ENCODE data around the gene LRRC58.
"Not testable (repeated sequence)": the region's sequence is repeated elsewhere in the genome, so short reads cannot be mapped to it uniquely, and the experiment has no call there.

Gene LRRC58

DNA sequence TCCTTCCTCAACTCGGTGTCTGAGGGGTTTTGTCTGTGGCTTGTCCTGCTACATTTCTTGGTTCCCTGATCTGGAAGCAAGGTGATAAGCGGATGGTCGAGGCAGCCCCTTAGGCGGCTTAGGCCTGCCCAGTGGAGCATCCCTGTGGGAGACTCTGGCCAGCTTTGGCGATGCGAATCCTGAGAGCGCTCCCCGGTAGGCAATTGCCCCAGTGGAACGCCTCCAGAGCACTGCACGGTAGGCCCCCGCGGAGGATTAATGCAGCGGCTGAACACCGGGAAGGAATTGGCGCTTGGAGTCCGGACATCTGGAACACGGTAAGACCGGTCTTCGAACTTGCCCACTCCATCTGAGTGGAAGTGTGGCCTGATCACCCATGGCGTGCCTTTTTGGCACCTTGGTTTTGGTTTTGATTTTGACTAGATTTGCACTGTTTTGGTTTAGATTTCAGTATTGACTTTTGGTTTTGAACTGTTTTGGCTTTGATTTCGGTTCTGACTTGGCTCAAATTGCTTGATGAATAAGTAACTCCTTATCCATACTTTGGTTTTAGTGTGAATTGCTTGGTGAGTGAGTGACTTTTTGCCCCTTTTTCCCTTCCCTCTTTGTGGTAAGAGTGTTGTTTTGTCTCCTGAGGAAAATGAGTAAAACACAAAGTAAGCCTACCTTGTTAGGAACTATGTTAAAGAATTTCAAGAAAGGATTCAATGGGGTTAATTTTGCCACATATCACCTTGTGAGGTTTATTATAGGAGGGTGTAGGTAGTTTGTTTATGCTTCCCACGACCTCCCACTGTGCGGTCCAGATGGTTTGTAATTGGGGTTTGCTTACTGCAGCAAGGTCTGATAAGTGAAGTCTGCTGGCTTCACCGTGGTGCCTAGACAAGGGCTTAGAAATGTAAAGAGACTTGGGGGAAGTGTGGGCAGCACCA lies 37.0 kb downstream of the LRRC58 start:
- no peaks in the 10 kb centered on the region for H3K4me1 Mint-ChIP-seq

DNA sequence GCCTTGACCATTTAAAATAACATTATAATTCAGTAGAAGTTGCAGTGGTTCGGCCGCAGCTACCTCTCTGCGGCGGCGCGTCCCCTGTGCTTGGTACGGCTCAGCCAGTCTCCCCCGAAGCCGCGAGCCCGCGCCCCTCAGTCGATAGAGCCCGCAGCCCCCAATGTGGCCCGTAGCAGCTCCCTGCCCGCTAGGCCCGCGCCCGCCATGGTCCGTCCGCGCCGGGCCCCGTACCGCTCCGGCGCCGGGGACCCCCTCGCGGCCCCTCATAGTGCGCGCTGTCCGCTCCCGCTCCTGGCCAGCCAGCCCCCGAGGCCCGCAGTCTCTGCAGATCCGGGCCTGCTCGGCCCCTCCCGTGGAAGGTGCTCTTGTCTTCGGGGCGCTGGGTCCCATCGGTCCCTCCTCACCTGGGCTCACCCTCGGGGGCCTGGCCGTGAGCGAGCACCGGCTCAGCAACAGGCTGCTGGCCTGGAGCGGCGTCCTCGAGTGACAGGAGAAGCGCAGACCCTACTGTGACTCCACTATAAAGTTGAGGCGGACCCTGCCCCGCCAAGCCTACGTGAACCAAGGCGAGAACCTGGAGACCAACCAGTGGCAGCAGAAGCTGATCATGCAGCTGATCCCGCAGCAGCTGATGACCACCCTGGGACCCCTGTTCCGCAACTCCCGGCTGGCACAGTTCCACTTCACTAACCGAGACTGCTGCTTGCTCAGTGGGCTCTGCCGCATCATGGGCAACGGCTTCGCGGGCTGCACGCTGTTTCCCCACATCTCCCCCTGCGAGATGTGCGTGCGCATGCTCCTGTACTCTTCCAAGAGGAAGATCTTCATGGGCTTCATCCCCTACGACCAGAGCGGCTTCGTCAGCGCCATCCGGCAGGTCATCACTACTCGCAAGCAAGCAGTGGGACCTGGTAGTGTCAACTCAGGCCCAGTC lies 42.4 kb downstream of the LRRC58 start:
- Mint-ChIP-seq H3K4me3 (no peak overlapping the region), H3K27me3 (peaks cover 22% of the 10 kb centered on the region), H3K27ac (no peak overlapping the region), H3K9me3 (no peaks in the 10 kb centered on the region), H3K36me3 (no peaks in the 10 kb centered on the region), H3K4me1 (no peaks in the 10 kb centered on the region)
- no peak for DNase-seq
- CTCF ChIA-PET: no interaction called here

More for the DNA sequence above, 37.0 kb downstream of the LRRC58 start:
- DNase-seq: no peak
- Mint-ChIP-seq H3K36me3 (peaks cover 18% of the 10 kb centered on the region), H3K27me3 (peaks cover 11% of the 10 kb centered on the region), H3K9me3 (peaks cover 20% of the 10 kb centered on the region), H3K4me3 (no peak overlapping the region), H3K27ac (peak overlapping the region; percentile 34)
- CTCF ChIA-PET: no interaction called here

DNA sequence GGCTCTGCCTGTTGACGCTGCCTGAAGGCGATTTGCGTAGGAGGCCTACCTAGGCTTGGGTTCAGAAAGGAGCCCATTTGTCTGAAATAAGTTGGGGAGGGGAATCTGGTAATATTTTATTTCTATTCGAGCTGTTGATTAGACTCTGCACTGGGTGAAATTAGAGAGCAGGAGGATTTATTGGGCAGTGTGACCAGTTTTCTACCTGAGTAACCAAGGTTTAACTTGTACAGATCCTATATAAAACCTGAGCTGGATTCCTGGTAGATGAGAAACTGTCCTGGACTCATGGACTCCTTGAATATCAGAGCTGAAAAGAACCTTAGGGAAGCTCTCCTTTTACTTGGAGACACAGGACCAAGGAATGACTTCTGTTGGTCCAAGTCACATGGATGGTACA lies 44.5 kb downstream of the LRRC58 start:
- Mint-ChIP-seq H3K4me1 (no peaks in the 10 kb centered on the region), H3K27ac (no peak overlapping the region), H3K4me3 (no peak overlapping the region), H3K36me3 (no peaks in the 10 kb centered on the region), H3K27me3 (peaks cover 27% of the 10 kb centered on the region), H3K9me3 (no peaks in the 10 kb centered on the region)
- CTCF ChIA-PET: interaction anchor here (1.0 kb wide), 1 partner anchor 102 kb away, joined by 3 read pairs; no protein-coding TSS in a partner anchor
- DNase-seq: no peak

DNA sequence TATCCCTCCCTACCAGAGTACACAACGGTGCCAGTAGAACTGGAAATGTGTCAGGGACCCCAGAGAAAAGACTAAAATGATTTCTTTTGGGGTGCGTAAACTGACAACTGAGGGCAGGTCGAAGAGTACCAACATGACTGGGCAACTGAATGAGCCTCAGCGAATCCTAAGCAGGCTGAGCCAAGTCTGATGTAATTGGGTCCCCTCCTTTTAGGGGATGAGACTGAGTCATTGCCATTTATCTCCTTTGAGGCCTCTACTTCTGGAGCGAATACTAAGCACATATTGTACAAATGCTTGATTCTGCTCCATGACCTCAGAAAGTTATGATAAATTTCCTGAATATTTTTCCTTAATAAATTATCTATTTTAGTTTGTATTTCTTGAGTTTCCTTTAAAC lies 46.8 kb downstream of the LRRC58 start:
- H3K4me1 Mint-ChIP-seq: no peaks in the 10 kb centered on the region
- no peaks in the 10 kb centered on the region for H3K9me3 Mint-ChIP-seq
- H3K27me3 Mint-ChIP-seq: peaks cover 19% of the 10 kb centered on the region
- no peak overlapping the region for H3K4me3 Mint-ChIP-seq
- H3K36me3 Mint-ChIP-seq: no peaks in the 10 kb centered on the region
- no peak overlapping the region for H3K27ac Mint-ChIP-seq
- DNase-seq: no peak
- CTCF ChIA-PET: no interaction called here

DNA sequence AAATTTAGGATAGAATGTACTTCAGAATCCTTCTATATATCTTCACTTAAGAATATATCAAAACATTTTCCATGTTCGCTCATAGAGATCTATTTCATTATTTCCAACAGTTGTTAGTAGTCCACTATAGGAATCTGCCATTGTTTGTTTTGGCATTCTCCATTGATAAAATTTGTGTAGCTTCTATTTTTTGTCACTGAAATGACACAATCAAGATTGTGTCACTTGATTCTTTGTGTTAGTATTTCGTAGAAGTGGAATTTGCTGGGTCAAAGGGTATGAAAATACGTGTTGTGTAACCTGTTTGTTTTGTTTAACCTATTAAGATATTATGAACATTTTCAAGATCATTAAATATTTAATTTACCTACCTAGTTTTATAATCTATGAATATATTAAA lies 48.2 kb downstream of the LRRC58 start:
- peaks cover 13% of the 10 kb centered on the region for H3K27me3 Mint-ChIP-seq

DNA sequence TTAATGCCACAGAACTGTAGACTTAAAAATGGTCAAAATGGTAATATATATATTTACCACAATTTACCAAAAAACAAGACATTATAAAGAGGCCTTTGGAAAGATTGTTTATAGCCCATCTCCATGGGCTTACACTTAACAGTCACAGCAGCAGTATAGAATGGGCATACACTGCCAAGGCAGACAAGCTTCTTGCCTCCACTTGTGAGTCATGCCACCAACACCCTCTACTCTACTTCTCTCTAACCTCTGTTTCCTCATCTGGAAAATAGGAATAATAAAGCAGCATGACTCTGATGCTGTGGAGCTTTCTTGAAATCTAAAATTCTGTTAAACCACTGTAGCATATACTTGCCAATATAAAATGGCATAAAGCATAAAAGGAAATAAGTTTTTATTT lies 49.8 kb downstream of the LRRC58 start:
- Mint-ChIP-seq H3K36me3 (no peaks in the 10 kb centered on the region), H3K27ac (no peak overlapping the region), H3K4me1 (no peaks in the 10 kb centered on the region), H3K4me3 (no peak overlapping the region), H3K9me3 (no peaks in the 10 kb centered on the region), H3K27me3 (peaks cover 15% of the 10 kb centered on the region)
- CTCF ChIA-PET: interaction anchor here (2.1 kb wide), 1 partner anchor 118 kb away, joined by 5 read pairs; no protein-coding TSS in a partner anchor
- no peak for DNase-seq

More for the DNA sequence above, 48.2 kb downstream of the LRRC58 start:
- no peak for DNase-seq
- H3K4me1 Mint-ChIP-seq: no peaks in the 10 kb centered on the region
- H3K36me3 Mint-ChIP-seq: no peaks in the 10 kb centered on the region
- CTCF ChIA-PET: interaction anchor here (0.7 to 2.1 kb wide), 2 partner anchors 107 to 116 kb away, joined by 3 to 5 read pairs; no protein-coding TSS in a partner anchor
- H3K4me3 Mint-ChIP-seq: no peak overlapping the region
- no peaks in the 10 kb centered on the region for H3K9me3 Mint-ChIP-seq
- no peak overlapping the region for H3K27ac Mint-ChIP-seq

DNA sequence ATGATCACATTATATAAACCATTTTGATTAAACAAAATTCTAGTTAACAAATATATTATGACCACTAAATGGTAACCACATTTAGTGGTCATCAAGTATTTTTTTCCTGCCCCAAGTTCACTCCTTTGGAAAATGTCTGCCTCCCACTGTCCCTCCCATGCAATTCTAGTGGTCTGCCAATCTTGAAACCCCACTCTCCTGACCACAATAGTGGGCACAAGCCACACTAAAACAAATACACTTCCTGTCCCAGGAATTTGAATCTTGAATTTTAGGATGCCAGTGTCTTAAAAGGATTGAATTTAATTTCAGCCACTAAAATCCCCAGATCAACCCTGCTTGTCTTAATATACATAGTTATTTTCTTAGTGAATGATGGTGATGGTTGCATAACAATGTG lies 50.2 kb downstream of the LRRC58 start:
- H3K4me3 Mint-ChIP-seq: no peak overlapping the region
- CTCF ChIA-PET: no interaction called here
- no peaks in the 10 kb centered on the region for H3K36me3 Mint-ChIP-seq
- peaks cover under 1% of the 10 kb centered on the region for H3K9me3 Mint-ChIP-seq
- H3K4me1 Mint-ChIP-seq: no peaks in the 10 kb centered on the region
- H3K27ac Mint-ChIP-seq: no peak overlapping the region
- peaks cover 17% of the 10 kb centered on the region for H3K27me3 Mint-ChIP-seq
- no peak for DNase-seq

DNA sequence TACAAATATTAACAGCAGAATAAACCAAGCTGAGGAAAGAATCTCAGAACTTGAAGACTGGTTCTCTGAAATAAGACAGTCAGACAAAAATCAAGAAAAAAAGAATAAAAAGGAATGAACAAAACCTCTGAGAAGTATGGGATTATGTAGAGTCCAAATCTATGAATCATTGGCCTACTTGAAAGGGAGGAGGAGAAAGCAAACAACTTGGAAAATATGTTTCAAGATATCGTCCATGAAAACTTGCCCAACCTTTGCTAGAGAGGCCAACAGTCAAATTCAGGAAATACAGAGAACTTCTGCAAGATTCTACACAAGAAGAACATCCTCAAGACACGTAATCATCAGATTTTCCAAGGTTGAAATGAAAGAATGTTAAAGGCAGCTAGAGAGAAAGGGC lies 57.6 kb downstream of the LRRC58 start:
- H3K4me1 Mint-ChIP-seq, H3K27ac Mint-ChIP-seq, DNase-seq, H3K36me3 Mint-ChIP-seq, H3K4me3 Mint-ChIP-seq, CTCF ChIA-PET: not testable (repeated sequence)
- Mint-ChIP-seq H3K9me3 (peaks cover 21% of the 10 kb centered on the region), H3K27me3 (peaks cover 27% of the 10 kb centered on the region)

DNA sequence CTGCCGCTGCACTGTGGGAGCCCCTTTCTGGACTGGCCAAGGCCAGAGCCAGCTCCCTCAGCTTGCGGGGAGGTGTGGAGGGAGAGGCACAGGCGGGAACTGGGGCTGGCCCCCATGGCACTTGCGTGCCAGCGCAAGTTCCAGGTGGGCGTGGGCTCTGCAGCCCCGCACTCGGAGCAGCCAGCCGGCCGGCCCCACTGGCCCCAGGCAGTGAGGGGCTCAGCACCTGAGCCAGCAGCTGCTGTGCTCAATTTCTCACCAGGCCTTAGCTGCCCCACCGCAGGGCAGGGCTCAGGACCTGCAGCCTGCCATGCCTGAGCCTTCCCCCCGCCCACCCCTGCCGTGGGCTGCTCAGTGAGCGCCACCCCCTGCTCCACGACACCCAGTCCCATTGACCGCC lies 59.5 kb downstream of the LRRC58 start:
- CTCF ChIA-PET: interaction anchor here (0.6 kb wide), 1 partner anchor 62 kb away, joined by 3 read pairs; no protein-coding TSS in a partner anchor
- peaks cover 21% of the 10 kb centered on the region for H3K9me3 Mint-ChIP-seq
- no peak for DNase-seq
- no peak overlapping the region for H3K4me3 Mint-ChIP-seq
- peaks cover 43% of the 10 kb centered on the region for H3K27me3 Mint-ChIP-seq
- H3K27ac Mint-ChIP-seq: no peak overlapping the region
- no peaks in the 10 kb centered on the region for H3K4me1 Mint-ChIP-seq
- H3K36me3 Mint-ChIP-seq: peaks cover 1% of the 10 kb centered on the region

DNA sequence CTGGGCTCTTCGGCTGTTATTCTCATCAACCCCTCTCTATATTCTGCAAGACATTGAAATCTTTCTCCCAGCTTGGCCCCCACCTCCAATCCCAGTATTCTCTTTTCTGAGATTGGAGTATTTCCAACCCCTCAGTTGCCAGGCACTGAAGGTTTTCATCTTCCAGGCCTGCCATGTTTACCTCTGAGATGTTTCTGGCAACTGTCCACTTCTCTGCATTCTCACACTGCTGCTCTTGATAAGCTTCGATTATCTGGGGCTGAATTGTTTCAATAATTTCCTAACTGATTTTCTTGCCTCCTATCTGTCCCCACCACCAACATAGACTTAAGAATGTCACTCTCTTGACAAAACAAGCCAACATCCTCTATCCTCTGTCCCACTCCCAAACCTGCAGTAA lies 62.7 kb downstream of the LRRC58 start:
- CTCF ChIA-PET: no interaction called here
- no peak overlapping the region for H3K4me3 Mint-ChIP-seq
- H3K27me3 Mint-ChIP-seq: peaks cover 61% of the 10 kb centered on the region
- H3K9me3 Mint-ChIP-seq: peaks cover 6% of the 10 kb centered on the region
- H3K27ac Mint-ChIP-seq: no peak overlapping the region
- H3K4me1 Mint-ChIP-seq: no peaks in the 10 kb centered on the region
- H3K36me3 Mint-ChIP-seq: no peaks in the 10 kb centered on the region
- DNase-seq: no peak

DNA sequence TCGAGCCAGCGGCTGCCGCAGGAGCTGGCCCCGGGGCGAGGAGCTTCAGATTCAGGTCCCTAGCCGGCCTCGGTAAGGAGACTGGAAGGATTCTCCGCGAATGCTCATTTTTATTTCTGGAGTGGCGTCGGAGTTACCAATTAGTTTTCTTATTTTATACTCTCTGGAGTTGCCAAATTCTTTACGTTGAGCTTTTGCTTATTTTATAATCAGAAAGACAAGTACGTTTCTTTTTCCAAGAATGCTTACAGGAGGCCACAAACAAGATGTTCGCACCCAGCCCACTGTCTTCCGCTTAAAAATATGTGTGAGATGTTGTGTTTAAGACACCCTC lies 63.7 kb downstream of the LRRC58 start:
- H3K36me3 Mint-ChIP-seq: no peaks in the 10 kb centered on the region
- H3K27me3 Mint-ChIP-seq: peaks cover 64% of the 10 kb centered on the region
- no peaks in the 10 kb centered on the region for H3K4me1 Mint-ChIP-seq
- peaks cover 6% of the 10 kb centered on the region for H3K9me3 Mint-ChIP-seq
- no peak overlapping the region for H3K27ac Mint-ChIP-seq
- CTCF ChIA-PET: interaction anchor here (0.7 kb wide), 1 partner anchor 10 kb away, joined by 3 read pairs; no protein-coding TSS in a partner anchor
- no peak overlapping the region for H3K4me3 Mint-ChIP-seq
- no peak for DNase-seq

DNA sequence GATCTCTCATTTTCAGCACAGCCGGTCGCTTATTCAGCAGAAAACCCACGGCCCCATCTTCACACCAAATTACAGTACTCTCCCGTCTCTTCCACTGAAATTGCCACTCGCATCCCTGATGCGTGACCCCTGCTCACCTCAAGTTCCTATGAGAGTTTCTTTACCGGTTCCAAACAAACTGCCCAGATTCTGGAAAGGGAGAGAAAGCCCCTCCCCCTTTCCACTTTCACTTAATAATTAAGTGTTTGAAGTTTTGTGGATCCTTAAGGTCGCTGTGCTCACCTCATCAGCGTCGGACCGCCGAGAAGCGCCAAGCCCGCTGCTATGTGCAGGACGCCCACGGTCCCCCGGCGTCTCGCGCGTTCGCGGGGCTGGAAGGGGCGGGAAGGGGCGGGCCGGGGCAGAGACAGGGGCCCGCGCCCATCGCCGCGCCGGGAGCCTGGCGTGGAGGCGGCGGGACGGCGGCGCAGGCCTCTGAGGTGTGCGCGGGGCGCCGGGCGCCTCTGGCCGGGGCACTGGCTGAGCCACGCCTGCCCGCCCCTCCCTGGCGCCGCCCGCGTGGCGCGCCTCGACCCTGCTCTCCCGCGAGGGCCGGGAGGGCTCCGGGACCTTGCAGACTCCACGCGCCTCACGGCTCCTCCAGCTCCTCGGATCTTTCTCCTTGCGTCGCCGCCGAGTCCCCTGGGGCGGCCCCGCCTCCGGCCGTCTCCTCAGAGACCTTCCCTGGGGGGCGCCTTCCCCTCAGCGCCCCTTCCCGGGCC lies 64.2 kb downstream of the LRRC58 start, which contains the start of gene GPR156:
TSS of gene GPR156 (minus strand) at position 476 of the 761 bp plus-strand sequence. CDS start 41,124 bp downstream, outside the sequence.
- Mint-ChIP-seq H3K9me3 (peaks cover 4% of the 10 kb centered on the region), H3K36me3 (no peaks in the 10 kb centered on the region), H3K4me3 (peak within 1 kb of the TSS; percentile 5), H3K4me1 (no peaks in the 10 kb centered on the region), H3K27me3 (peaks cover 66% of the 10 kb centered on the region), H3K27ac (no peak within 1 kb of the TSS)
- DNase-seq: no peak
- CTCF ChIA-PET: interaction anchor here (0.7 kb wide), 1 partner anchor 11 kb away, joined by 3 read pairs; no protein-coding TSS in a partner anchor

DNA sequence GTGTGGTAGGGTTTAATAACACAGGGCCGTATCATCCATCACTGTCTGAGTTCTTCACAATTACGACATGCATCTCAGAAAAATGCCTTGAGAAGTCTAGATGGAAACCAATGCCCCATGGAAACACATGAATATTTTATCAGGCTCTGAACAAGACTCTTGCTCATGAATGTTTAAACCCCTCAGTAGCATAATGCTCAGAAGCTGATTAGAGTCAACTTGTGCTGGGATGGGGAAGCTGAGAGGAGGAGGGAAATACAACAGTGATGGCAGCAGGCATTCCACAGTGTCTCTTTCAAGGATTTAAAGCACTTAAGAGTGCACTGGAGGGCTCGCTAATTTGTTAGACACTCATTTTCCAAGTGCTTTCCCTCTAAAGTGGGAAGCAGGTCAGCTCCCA lies 67.9 kb downstream of the LRRC58 start:
- H3K27ac Mint-ChIP-seq: no peak overlapping the region
- H3K9me3 Mint-ChIP-seq: no peaks in the 10 kb centered on the region
- H3K4me3 Mint-ChIP-seq: no peak overlapping the region
- CTCF ChIA-PET: interaction anchor here (1.4 kb wide), 1 partner anchor 136 kb away, joined by 3 read pairs; no protein-coding TSS in a partner anchor
- no peak for DNase-seq
- no peaks in the 10 kb centered on the region for H3K4me1 Mint-ChIP-seq
- H3K27me3 Mint-ChIP-seq: peaks cover 64% of the 10 kb centered on the region
- H3K36me3 Mint-ChIP-seq: no peaks in the 10 kb centered on the region

Measured in activated naive CD4-positive, alpha-beta T cell treated with anti-CD3 and anti-CD28 coated beads, Interleukin-2, amount 10 ng/mL, durations not matched to agents 7 days and 5 days (primary cell).